Neutrophil (primary cell): ENCODE measurements around the gene MYH9.

Source experiments
- H3K27ac ChIP-seq: fragments of 200-600 bp; sonication (generic); 2 replicates; pipeline ENCODE4 v1.5.1; 2016; ENCODE audit warnings: mild to moderate bottlenecking, moderate library complexity
- H3K27me3 ChIP-seq: fragments of 200-600 bp; sonication (generic); 2 replicates; pipeline ENCODE4 v1.6.0; 2016; ENCODE audit warnings: mild to moderate bottlenecking
- H3K36me3 ChIP-seq: fragments of 200-600 bp; sonication (generic); 2 replicates; pipeline ENCODE4 v1.5.1; 2017
- H3K4me1 ChIP-seq, 2 experiments: fragments of 200-600 bp in 1 of 2; sonication (generic) in 1 of 2; 1 replicate in 1 of 2; 2 replicates in 1 of 2; pipeline versions ENCODE4 v1.5.1 to v1.6.1; 2013 to 2016; ENCODE audit warnings: low read depth in 1 of 2, low read length in 1 of 2, mild to moderate bottlenecking in 1 of 2, moderate library complexity in 1 of 2; ENCODE audit not compliant: control insufficient read depth in 1 of 2, insufficient read depth in 1 of 2
- H3K4me3 ChIP-seq, 2 experiments: fragments of 200-600 bp in 1 of 2; sonication (generic) in 1 of 2; 1 replicate in 1 of 2; 2 replicates in 1 of 2; pipeline ENCODE4 v1.5.1; 2013 to 2016; ENCODE audit warnings: low read depth in 1 of 2, low read length in 1 of 2, mild to moderate bottlenecking in 1 of 2, moderate library complexity in 1 of 2
- H3K9me3 ChIP-seq: fragments of 200-600 bp; sonication (generic); 2 replicates; pipeline ENCODE4 v1.5.1; 2016
- TF ChIP-seq, protein P1 (sequence below): fragments of 200-600 bp; sonication (generic); IDR thresholded peaks from 2 replicates; pipeline ENCODE4 v1.5.1; 2016; ENCODE audit warnings: antibody characterized with exemption

MYH9 gene

DNA sequence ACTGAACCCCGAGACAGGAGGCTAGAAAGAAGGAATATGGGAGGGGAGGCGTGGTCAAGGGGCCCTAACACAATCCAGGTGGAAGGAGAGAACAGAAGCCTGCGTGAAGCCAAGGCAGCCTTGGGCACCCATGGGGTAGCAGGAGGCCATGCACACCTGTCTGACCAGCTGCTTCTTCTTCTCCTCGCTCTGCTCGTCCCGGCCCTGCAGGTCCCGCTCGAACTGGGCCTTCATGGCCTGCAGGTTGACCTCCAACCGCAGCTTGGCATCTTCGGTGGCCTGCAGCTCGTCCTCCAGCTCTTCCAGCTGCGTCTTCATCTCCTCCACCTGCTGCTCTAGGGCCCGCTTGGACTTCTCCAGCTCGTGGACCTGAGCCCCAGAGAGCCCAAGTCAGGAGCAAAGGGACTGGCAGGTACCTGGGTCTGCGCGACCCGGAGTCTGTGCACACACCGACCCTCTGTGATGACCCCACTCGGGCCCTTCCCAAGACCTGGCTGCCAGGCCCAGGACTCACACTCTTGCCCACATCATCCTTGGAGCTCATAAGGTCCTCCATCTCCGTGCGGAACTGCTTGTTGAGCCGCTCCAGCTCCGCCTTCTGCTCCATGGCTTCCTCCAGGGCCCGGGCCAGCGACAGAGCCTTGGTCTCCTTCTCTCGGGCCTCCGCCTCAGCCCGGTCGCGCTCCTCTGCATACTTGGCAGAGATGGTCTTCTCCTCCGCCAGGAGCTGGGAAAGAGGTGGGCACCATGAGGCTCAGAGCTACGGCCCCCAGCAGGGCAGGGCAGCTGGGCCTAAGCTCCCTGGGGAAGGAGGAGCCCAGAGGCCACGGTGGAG is 99.0 kb downstream of the MYH9 start:
- Histone ChIP-seq H3K4me1 (no peaks in the 10 kb centered on the region), H3K36me3 (peaks cover 99% of the 10 kb centered on the region), H3K9me3 (peaks cover 8% of the 10 kb centered on the region), H3K27me3 (no peaks in the 10 kb centered on the region), H3K27ac (peak overlapping the region; percentile 11), H3K4me3 (no peak overlapping the region)
- TF ChIP-seq, protein P1, sequence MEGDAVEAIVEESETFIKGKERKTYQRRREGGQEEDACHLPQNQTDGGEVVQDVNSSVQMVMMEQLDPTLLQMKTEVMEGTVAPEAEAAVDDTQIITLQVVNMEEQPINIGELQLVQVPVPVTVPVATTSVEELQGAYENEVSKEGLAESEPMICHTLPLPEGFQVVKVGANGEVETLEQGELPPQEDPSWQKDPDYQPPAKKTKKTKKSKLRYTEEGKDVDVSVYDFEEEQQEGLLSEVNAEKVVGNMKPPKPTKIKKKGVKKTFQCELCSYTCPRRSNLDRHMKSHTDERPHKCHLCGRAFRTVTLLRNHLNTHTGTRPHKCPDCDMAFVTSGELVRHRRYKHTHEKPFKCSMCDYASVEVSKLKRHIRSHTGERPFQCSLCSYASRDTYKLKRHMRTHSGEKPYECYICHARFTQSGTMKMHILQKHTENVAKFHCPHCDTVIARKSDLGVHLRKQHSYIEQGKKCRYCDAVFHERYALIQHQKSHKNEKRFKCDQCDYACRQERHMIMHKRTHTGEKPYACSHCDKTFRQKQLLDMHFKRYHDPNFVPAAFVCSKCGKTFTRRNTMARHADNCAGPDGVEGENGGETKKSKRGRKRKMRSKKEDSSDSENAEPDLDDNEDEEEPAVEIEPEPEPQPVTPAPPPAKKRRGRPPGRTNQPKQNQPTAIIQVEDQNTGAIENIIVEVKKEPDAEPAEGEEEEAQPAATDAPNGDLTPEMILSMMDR, result no peak

DNA sequence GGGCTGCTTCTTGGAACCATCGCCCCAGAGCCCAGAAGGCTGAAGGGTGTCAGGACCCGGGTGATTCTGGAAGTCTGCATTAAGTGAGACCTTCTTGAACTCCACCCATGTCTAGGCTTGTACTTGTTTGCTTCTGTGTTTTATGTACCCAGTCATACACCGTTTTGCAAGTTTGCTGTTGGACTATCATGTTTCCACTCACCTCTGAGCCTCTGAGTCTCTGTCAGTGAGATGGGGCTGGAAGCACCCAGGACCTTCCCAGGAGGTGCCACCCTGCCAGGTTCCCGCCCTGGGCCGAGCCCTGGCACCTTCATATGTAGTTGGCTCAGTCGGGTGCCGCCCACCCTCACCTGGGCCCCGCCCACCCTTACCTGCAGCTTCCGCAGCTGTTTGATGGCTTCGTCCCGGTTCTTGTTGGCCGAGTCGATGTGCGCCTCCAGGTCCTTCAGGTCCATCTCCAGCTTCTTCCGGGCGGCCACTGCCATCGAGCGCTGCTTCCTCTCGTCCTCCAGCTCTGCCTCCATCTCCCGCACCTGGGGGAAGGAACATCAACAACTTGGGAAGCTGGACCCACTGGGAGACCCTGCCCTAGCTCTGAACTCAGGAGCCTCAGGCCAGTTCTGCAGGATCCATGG is 99.8 kb downstream of the MYH9 start:
- TF ChIP-seq, protein P1, result no peak
- Histone ChIP-seq H3K36me3 (peaks cover 99% of the 10 kb centered on the region), H3K27me3 (no peaks in the 10 kb centered on the region), H3K4me3 (no peak overlapping the region), H3K4me1 (no peaks in the 10 kb centered on the region), H3K27ac (peak overlapping the region; percentile 11), H3K9me3 (peaks cover 5% of the 10 kb centered on the region)

DNA sequence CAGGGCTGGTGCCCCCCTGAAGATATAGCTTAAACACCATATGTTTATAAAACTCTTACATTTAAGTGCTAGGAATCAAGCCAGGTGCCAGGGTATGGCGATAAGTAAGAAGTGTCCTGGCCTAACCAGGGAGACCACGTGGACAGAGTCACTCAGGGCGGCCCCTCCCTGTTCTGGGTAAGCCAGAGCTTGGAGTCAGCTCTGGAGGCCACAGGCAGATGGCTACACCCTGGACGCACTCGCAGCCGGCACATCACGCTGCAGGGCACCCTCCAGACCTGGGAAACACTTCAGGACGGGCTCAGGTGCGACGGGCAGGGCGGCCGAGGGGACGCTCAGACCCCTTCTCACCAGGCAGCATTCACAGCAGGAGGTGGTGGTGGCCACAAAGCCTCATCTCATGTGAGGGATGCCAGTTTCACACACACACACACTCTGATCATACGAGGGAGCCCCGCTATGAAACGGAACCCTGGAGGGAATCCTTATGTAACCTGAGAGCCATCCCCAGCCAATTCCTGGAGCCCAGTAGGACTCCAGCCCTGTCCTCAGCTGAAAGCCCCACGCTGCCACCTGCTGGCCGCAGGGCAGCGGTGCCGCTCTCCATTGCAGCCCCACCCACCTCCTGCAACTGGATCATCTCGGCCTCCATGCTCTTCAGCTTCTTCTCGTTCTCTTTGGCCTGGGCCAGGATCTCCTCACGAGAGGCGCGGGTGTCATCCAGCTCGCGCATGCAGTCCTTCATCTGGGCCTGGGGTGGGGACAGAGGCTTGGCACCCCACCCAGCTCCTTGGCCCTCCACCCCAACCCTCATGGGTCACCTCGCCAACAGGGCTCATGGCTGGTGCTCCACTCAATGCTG is 101.4 kb downstream of the MYH9 start:
- Histone ChIP-seq H3K4me3 (no peak overlapping the region), H3K4me1 (no peaks in the 10 kb centered on the region), H3K27ac (peak overlapping the region; percentile 49), H3K9me3 (peaks cover 4% of the 10 kb centered on the region), H3K27me3 (no peaks in the 10 kb centered on the region), H3K36me3 (peaks cover 99% of the 10 kb centered on the region)
- TF ChIP-seq, protein P1, result peak; percentile 83

DNA sequence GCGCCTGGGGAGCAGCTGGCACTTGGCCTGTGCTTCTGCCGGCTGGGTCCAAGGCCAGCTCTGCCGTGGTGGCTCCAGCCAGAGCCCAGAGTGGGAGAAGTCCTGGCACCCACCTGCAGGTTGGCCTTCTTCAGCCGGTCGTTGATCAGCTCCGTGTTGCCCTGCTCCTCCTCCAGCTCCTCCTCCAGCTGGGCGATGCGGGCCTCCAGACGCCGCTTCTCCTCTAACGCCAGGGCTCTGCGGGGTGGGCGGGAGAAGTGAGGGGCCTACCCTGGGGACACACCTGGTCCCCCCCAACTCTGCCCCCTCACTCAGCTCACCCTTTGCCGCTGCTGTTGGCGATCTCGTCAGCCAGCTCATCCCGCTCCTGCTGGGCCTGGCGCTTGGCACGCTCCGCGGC is 102.2 kb downstream of the MYH9 start:
- H3K27ac ChIP-seq, result peak overlapping the region; percentile 49
- peaks cover 4% of the 10 kb centered on the region for H3K9me3 ChIP-seq
- TF ChIP-seq, protein P1, result no peak
- no peak overlapping the region for H3K4me3 ChIP-seq
- H3K27me3 ChIP-seq, result no peaks in the 10 kb centered on the region
- H3K36me3 ChIP-seq, result peaks cover 99% of the 10 kb centered on the region
- H3K4me1 ChIP-seq, result no peaks in the 10 kb centered on the region

DNA sequence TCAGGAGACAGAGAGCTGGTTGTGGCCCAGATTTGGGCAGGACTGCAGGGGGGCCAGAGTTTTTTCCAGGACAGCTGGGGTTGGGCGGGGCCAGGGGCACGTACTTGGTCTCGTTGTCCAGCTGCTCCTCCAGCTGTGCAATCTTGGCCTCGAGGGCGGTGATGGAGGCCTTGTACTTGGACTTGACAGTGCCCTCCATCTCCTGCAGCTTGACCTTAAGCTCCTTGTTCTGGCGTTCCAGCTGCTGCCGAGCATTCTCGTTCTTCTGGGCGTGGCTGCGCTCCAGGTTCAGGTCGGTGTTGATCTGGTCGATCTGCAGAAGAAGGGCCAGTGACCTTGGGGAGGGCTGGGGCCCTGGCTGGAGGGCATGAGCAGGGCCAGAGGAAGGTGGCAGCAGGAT is 102.8 kb downstream of the MYH9 start:
- H3K27ac ChIP-seq, result peak overlapping the region; percentile 49
- peaks cover 4% of the 10 kb centered on the region for H3K9me3 ChIP-seq
- H3K36me3 ChIP-seq, result peaks cover 100% of the 10 kb centered on the region
- H3K4me3 ChIP-seq, result no peak overlapping the region
- no peaks in the 10 kb centered on the region for H3K4me1 ChIP-seq
- TF ChIP-seq, protein P1, result no peak
- H3K27me3 ChIP-seq, result no peaks in the 10 kb centered on the region
